ENCODE data around the gene HEXIM1.
A peak's percentile ranks its signal among the peaks of the same experiment; 100 is the strongest.

The HEXIM1 gene, protein sequence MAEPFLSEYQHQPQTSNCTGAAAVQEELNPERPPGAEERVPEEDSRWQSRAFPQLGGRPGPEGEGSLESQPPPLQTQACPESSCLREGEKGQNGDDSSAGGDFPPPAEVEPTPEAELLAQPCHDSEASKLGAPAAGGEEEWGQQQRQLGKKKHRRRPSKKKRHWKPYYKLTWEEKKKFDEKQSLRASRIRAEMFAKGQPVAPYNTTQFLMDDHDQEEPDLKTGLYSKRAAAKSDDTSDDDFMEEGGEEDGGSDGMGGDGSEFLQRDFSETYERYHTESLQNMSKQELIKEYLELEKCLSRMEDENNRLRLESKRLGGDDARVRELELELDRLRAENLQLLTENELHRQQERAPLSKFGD

GRCh38 chr17:45148183-45149036 is at the start of gene HEXIM1:
Gene HEXIM1 (plus strand): TSS chr17:45148475. CDS start chr17:45149191, 716 bp downstream.
- DNase-seq (ENCODE audit: insufficient read length, low spot score): peak; percentile 99

GRCh38 chr17:45098869-45099616 is 49.2 kb upstream of the HEXIM1 start:
- DNase-seq (ENCODE audit: insufficient read length, low spot score) (peak; percentile 84), FAIRE-seq (no peak)
- no peak for TF ChIP-seq POLR2A (IDR thresholded peaks at IDR 0.05; ENCODE audit: low read depth, low read length)

More at GRCh38 chr17:45148183-45149036, at the start of gene HEXIM1:
- TF ChIP-seq POLR2A (IDR thresholded peaks at IDR 0.05; ENCODE audit: low read depth, low read length): peak; percentile 100
- FAIRE-seq: peak; percentile 72

DNA sequence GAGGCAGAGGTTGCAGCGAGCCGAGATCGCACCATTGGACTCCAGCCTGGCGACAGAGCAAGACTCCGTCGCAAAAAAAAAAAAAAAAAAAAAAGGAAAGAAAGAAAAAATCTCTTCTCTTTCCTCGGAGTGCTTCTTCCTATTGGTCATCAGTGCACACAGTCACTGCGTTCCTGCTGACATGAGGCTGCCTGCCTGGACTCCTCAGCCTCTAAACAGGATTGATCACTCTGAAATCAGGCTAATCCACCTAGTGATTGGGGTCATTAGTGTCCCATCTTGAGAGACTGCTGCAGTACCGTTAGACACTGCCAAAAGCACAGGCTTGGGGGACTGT is 46.8 kb upstream of the HEXIM1 start:
- no peak for TF ChIP-seq POLR2A (IDR thresholded peaks at IDR 0.05; ENCODE audit: low read depth, low read length)
- no peak for DNase-seq (ENCODE audit: insufficient read length, low spot score)

DNA sequence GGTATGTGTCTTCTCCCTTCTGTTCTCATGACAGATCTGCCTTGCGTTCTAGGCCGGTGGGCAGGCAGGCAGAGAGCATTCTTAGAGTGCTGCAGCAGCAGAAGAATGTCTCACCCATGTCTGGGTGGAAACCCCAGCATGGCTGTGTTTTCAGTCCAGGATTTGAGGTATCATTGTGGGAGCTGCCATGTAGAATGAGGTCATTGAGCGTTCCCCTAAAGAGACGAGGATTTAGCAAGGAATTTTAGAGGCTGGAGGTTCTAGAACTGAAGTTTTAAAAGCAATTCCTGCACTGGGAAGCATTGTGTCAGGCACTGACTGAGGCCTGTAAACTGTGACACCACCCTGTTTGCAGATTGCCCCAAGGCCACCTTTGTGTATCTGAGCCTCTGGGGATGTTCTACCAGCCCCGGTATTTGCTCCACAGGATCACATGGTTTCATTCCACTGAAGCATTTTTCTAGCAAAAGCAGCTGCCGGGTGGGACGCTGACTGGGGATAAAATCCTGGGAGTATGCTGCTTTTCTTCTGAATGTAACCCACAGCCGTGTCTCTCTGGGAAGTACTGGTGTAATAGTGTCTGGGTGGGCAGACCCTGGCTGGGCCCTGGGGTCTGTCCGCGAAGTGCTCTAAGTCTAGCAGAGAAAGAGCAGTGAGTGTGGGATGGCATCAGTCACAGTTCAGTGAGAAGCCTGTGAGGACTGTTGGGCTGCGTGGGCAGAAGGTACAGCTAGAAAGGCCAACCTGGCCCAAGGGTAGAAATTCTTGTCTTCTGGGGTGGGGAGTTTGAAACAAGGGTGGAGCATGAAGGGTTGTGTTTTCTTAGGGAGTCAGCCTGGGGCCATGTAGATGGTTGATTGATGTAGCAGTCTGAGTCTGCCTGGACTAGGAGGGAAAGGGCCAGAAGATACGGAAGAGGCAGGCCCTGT is 46.1 kb upstream of the HEXIM1 start:
- DNase-seq (ENCODE audit: insufficient read length, low spot score) (no peak), FAIRE-seq (no peak)
- no peak for TF ChIP-seq POLR2A (IDR thresholded peaks at IDR 0.05; ENCODE audit: low read depth, low read length)

More for the DNA sequence above, 46.8 kb upstream of the HEXIM1 start:
- no peak for FAIRE-seq

- TF ChIP-seq POLR2A (IDR thresholded peaks at IDR 0.05; ENCODE audit: low read depth, low read length): no peak
- DNase-seq (ENCODE audit: insufficient read length, low spot score) (no peak), FAIRE-seq (no peak)
Observed at GRCh38 chr17:45102856-45103255, 45.4 kb upstream of the HEXIM1 start.

DNA sequence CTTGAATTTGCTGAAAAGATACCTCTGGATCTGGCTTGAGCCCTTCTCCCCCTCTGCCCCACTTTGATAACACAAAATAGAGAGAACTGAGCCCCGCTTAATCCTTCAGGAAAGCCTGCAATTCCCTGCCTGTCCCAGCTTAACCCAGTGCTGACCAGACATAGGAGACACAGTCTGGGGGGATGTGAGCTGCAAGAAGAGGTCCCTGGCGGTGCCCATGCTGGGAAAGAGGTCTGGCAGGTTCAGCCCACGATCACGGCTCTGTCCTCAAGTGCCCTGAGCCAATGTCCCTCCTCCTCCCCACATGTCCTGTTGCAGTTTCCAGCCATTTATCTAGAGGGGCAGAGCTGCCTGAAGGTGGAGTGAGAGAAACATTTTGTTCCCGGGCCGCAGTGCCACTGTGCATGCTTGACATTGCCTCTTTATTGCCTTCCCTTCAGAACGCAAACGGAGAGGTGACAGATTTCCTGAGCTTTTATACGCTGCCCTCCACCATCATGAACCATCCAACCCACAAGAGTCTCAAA is 44.9 kb upstream of the HEXIM1 start:
- TF ChIP-seq POLR2A (IDR thresholded peaks at IDR 0.05; ENCODE audit: low read depth, low read length): no peak
- FAIRE-seq (no peak), DNase-seq (ENCODE audit: insufficient read length, low spot score) (no peak)

- TF ChIP-seq POLR2A (IDR thresholded peaks at IDR 0.05; ENCODE audit: low read depth, low read length): no peak
- FAIRE-seq (no peak), DNase-seq (ENCODE audit: insufficient read length, low spot score) (no peak)
Observed at GRCh38 chr17:45104029-45104428, 44.2 kb upstream of the HEXIM1 start.

GRCh38 chr17:45104497-45104896 is 43.8 kb upstream of the HEXIM1 start:
- no peak for TF ChIP-seq POLR2A (IDR thresholded peaks at IDR 0.05; ENCODE audit: low read depth, low read length)
- no peak for DNase-seq (ENCODE audit: insufficient read length, low spot score)
- no peak for FAIRE-seq

DNA sequence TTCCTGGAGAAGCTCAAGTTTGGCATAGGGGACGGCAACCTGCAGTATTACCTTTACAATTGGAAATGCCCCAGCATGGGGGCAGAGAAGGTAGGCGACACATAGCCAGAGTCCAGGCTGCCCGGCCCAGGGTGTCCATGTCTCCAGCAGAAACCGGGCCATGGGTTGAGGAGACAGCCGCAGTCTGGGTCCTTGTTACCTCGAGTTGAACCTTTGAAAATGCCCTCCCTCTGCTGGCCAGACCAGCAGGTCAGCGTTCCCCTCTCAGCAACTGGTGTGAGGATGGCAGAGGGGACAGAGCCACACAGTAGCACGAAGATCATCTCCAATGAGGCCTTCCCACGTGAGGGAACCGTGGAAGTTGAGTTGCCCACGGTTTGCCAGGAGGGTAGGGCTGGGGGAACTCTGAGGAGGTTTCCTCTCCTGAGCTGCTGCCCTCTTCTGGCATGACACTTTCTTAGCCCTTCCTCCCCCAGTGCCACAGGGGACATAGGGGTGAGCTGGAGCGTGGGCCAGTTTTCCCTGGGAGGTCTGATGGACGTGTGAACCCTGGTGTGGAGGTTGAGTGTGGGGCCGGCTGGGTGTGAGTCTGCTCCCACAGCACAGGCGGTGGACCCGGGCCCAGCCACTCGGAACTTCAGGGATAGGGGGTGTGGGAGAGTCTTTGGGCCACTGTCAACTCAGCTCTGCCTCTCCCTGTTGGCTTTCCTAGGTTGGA is 43.2 kb upstream of the HEXIM1 start:
- no peak for TF ChIP-seq POLR2A (IDR thresholded peaks at IDR 0.05; ENCODE audit: low read depth, low read length)
- no peak for DNase-seq (ENCODE audit: insufficient read length, low spot score)
- no peak for FAIRE-seq

DNA sequence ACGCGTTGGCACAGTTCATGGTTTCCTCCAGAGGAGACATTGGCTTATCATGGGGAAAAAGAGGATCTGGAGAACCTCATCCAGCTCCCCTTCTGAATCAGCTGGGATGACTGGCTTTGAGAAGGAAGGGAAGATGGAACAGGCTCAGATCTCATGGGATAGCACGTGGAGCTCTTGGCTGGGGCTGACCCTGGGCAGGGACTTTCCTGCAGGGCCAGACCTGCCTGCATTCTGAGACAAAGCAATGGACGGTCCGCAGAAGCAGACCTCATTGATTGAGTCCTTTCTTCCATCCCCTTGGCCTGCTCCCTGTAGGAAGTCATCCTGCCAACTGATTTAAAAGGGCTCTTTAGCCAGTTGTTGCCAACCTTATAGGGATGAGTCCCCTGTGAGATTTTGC is 42.2 kb upstream of the HEXIM1 start:
- TF ChIP-seq POLR2A (IDR thresholded peaks at IDR 0.05; ENCODE audit: low read depth, low read length): no peak
- FAIRE-seq (no peak), DNase-seq (ENCODE audit: insufficient read length, low spot score) (no peak)

DNA sequence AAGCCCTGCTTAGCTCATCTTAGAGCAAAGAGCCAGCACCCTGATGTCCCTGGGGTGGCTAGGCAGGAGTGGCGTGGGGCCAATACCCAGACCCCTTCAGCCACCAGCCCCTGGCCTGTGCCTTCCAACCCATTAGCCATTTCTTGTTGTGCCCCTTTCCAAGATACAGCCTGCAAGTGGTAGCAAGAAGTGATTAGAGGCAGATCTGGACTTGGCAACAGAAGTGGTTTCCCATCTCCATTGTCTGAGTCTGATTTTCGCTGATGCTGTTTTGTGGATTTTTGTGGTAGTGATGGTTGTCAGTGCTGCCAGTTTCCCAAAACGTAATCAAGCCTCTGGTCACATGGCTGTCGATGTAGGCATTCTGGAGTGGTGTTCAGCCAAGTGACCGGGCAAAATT is 41.7 kb upstream of the HEXIM1 start:
- no peak for DNase-seq (ENCODE audit: insufficient read length, low spot score)
- no peak for TF ChIP-seq POLR2A (IDR thresholded peaks at IDR 0.05; ENCODE audit: low read depth, low read length)
- no peak for FAIRE-seq

GRCh38 chr17:45107293-45108010 is 40.8 kb upstream of the HEXIM1 start:
- TF ChIP-seq POLR2A (IDR thresholded peaks at IDR 0.05; ENCODE audit: low read depth, low read length): no peak
- no peak for DNase-seq (ENCODE audit: insufficient read length, low spot score)
- FAIRE-seq: no peak
